Neutrophil (primary cell): ENCODE data around the gene PTPRN2.
"Not testable (repeated sequence)": the region's sequence is repeated elsewhere in the genome, so short reads cannot be mapped to it uniquely, and the experiment has no call there.

Experiments
- H3K27ac ChIP-seq: fragments of 200-600 bp; sonication (generic); 2 replicates; pipeline ENCODE4 v1.5.1; 2016; ENCODE audit warnings: mild to moderate bottlenecking, moderate library complexity
- H3K27me3 ChIP-seq: fragments of 200-600 bp; sonication (generic); 2 replicates; pipeline ENCODE4 v1.6.0; 2016; ENCODE audit warnings: mild to moderate bottlenecking
- H3K36me3 ChIP-seq: fragments of 200-600 bp; sonication (generic); 2 replicates; pipeline ENCODE4 v1.5.1; 2017
- H3K4me1 ChIP-seq, 2 experiments: fragments of 200-600 bp in 1 of 2; sonication (generic) in 1 of 2; 1 replicate in 1 of 2; 2 replicates in 1 of 2; pipeline versions ENCODE4 v1.5.1 to v1.6.1; 2013 to 2016; ENCODE audit warnings: low read depth in 1 of 2, low read length in 1 of 2, mild to moderate bottlenecking in 1 of 2, moderate library complexity in 1 of 2; ENCODE audit not compliant: control insufficient read depth in 1 of 2, insufficient read depth in 1 of 2
- H3K4me3 ChIP-seq, 2 experiments: fragments of 200-600 bp in 1 of 2; sonication (generic) in 1 of 2; 1 replicate in 1 of 2; 2 replicates in 1 of 2; pipeline ENCODE4 v1.5.1; 2013 to 2016; ENCODE audit warnings: low read depth in 1 of 2, low read length in 1 of 2, mild to moderate bottlenecking in 1 of 2, moderate library complexity in 1 of 2
- H3K9me3 ChIP-seq: fragments of 200-600 bp; sonication (generic); 2 replicates; pipeline ENCODE4 v1.5.1; 2016
- TF ChIP-seq, protein P1 (sequence below): fragments of 200-600 bp; sonication (generic); IDR thresholded peaks from 2 replicates; pipeline ENCODE4 v1.5.1; 2016; ENCODE audit warnings: antibody characterized with exemption

Gene PTPRN2

DNA sequence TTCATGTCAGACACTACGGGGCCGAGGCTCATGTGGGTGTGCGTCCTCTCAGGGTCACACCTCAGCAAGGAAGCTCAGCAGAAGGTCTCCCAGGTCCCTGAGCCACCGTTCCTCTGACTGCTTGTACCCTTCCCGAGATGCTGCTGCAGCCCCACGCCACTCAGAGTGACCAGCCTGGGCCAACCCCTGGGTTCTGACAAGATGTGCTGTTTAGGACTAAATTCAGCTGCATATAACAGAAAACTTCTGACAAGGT lies 738.4 kb downstream of the PTPRN2 start:
- Histone ChIP-seq H3K4me1 (peaks cover 34 to 35% of the 10 kb centered on the region in 2 experiments), H3K36me3 (no peaks in the 10 kb centered on the region), H3K27me3 (peaks cover 9% of the 10 kb centered on the region), H3K27ac (no peak overlapping the region), H3K4me3 (no peak overlapping the region), H3K9me3 (no peaks in the 10 kb centered on the region)
- TF ChIP-seq, protein P1, sequence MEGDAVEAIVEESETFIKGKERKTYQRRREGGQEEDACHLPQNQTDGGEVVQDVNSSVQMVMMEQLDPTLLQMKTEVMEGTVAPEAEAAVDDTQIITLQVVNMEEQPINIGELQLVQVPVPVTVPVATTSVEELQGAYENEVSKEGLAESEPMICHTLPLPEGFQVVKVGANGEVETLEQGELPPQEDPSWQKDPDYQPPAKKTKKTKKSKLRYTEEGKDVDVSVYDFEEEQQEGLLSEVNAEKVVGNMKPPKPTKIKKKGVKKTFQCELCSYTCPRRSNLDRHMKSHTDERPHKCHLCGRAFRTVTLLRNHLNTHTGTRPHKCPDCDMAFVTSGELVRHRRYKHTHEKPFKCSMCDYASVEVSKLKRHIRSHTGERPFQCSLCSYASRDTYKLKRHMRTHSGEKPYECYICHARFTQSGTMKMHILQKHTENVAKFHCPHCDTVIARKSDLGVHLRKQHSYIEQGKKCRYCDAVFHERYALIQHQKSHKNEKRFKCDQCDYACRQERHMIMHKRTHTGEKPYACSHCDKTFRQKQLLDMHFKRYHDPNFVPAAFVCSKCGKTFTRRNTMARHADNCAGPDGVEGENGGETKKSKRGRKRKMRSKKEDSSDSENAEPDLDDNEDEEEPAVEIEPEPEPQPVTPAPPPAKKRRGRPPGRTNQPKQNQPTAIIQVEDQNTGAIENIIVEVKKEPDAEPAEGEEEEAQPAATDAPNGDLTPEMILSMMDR: no peak

DNA sequence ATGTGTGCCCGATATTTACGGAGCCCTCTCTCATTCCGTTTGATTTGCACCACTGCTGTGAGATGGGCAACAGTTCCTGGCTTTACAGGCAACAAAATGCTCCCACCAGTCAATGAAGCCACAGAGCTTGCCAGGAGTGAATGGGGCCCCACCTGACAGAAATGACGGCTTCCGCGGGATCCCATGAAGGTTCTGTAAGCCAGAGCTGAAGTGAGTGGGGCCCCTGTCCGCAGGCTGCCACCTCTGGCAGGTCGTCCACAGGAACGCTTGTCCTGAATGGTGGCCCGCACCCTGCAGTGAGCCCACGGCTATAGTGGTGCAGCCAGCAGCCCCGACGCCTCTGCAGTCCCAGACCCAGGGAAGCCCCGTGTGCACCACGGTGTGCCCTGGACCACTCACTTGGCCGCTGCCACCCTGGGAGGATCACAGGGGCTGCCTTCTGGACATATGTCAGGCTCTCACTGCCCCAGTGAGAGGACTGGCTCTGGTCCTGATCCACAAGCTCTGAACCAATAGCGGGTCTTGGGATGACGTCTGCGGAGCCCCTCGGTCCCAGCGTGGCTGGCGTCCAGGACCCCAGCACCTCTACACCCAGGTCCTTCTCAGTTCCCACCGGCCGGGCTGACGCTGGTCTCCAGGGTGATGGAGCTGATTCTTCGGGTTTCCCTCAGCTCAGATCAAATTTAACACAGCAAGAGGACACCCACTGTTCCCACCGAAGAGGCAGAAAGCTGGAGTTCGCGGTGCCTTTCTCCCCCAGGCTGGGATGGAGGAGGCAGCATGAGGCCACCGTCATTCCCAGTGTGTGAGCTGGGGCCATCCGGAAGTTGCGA lies 738.9 kb downstream of the PTPRN2 start:
- TF ChIP-seq, protein P1: no peak
- Histone ChIP-seq H3K9me3 (no peaks in the 10 kb centered on the region), H3K4me3 (no peak overlapping the region), H3K27ac (no peak overlapping the region), H3K27me3 (peaks cover 9% of the 10 kb centered on the region), H3K4me1 (peaks cover 28 to 30% of the 10 kb centered on the region in 2 experiments), H3K36me3 (no peaks in the 10 kb centered on the region)

DNA sequence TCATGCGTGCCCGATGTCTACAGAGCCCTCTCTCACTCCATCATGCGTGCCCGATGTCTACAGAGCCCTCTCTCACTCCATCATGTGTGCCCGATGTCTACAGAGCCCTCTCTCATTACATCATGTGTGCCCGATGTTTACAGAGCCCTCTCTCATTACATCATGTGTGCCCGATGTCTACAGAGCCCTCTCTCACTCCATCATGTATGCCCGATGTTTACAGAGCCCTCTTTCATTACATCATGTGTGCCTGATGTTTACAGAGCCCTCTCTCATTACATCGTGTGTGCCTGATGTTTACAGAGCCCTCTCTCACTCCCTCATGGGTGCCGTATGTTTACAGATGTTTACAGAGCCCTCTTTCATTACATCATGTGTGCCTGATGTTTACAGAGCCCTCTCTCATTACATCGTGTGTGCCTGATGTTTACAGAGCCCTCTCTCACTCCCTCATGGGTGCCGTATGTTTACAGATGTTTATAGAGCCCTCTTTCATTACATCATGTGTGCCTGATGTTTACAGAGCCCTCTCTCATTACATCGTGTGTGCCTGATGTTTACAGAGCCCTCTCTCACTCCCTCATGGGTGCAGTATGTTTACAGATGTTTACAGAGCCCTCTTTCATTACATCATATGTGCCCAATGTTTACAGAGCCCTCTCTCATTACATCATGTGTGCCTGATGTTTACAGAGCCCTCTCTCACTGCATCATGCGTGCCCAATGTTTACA lies 739.7 kb downstream of the PTPRN2 start:
- not testable (repeated sequence) for H3K9me3 ChIP-seq, H3K36me3 ChIP-seq, H3K27ac ChIP-seq, H3K4me3 ChIP-seq, H3K27me3 ChIP-seq
- H3K4me1 ChIP-seq: peaks cover 20 to 22% of the 10 kb centered on the region in 2 experiments

DNA sequence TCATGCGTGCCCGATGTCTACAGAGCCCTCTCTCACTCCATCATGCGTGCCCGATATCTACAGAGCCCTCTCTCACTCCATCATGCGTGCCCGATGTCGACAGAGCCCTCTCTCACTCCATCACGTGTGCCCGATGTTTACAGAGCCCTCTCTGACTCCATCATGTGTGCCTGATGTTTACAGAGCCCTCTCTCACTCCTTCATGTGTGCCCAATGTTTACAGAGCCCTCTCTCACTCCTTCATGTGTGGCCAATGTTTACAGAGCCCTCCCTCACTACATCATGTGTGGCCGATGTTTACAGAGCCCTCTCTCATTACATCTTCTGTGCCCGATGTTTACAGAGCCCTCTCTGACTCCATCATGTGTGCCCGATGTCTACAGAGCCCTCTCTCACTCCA lies 740.9 kb downstream of the PTPRN2 start:
- not testable (repeated sequence) for H3K27ac ChIP-seq, H3K9me3 ChIP-seq, H3K4me1 ChIP-seq, H3K27me3 ChIP-seq, H3K36me3 ChIP-seq, H3K4me3 ChIP-seq

DNA sequence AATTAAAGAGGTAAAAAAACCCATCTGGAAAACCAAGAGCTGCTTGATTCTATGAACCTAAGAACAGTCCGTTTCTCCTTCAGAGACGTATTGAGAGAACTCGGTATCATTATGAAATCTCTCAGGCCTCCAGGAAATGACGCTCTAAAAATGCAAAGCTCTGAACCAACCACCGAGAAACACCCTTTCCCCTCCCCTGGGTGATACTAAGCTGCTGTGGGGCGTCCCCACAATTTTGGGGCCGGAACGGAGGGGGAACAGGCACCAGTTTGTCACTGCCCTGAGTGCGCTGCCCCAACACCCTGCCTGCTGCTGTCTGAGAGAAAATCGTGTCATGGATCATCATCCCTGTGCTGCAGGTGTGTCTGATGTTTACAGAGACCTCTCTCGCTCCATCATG lies 741.4 kb downstream of the PTPRN2 start:
- Histone ChIP-seq H3K4me1 (peaks cover 4 to 5% of the 10 kb centered on the region in 2 experiments), H3K27ac (no peak overlapping the region), H3K9me3 (no peaks in the 10 kb centered on the region), H3K4me3 (no peak overlapping the region), H3K36me3 (no peaks in the 10 kb centered on the region), H3K27me3 (peaks cover 9% of the 10 kb centered on the region)
- TF ChIP-seq, protein P1: no peak

DNA sequence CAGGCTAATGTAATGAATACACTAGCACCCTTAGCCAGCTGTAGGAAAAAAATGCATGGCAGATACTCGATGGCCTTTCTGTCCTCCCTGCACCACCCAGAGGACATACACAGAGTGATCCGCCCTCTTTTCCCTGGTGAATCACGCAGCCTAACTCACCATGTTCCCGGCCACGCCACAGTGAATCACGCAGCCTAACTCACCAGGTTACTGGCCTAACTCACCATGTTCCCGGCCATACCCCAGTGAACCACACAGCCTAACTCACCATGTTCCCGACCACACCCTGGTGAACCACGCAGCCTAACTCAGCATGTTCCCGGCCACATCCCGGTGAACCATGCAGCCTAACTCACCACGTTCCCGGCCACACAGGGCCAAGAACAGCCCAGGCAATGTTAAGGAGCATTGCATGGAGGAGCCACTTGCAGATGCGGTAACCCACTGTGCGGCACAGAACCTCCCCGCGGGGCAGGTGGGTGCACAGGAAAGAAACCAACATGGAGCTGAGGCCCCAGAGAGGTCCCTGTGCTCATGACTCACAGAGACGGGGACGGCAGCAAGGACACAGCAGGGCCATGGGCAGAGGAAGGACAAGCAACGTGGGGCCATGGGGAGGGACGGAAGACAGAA lies 742.3 kb downstream of the PTPRN2 start:
- no peaks in the 10 kb centered on the region for H3K36me3 ChIP-seq
- no peak overlapping the region for H3K4me3 ChIP-seq
- peaks cover 9% of the 10 kb centered on the region for H3K27me3 ChIP-seq
- H3K4me1 ChIP-seq: peaks cover 0 to 2% of the 10 kb centered on the region in 2 experiments
- no peaks in the 10 kb centered on the region for H3K9me3 ChIP-seq
- no peak overlapping the region for H3K27ac ChIP-seq
- TF ChIP-seq, protein P1: no peak
